Parietal lobe (tissue), 2 donors: ENCODE results near the gene BLVRB. TPM values are rescaled to one million over a fixed set of nuclear protein-coding genes. Genes with fewer than 3 reads are reported as not detected.

Source experiments
- small RNA-seq: library from RNA; depleted of rRNA; stranded (forward); fragments of <200 nt; gene quantifications from one replicate; pipeline ENCODE3, GENCODE V24; 2014; ENCODE audit warnings: low replicate concordance
- total RNA-seq: library from RNA; depleted of rRNA; stranded (reverse); fragments of >200 nt; gene quantifications from one replicate; pipeline ENCODE4 v1.2.3, GENCODE V29; 2014

BLVRB gene
- total RNA-seq, result 11.3 TPM

GRCh38 chr19:40465557-40466218 is at the start of gene BLVRB:
TSS of gene BLVRB (minus strand) at chr19:40465745. CDS start at chr19:40465688, 57 bp downstream.

GRCh38 chr19:40466985-40467734 is 1.6 kb upstream of the BLVRB start, which contains the start of gene SPTBN4:
TSS of gene SPTBN4 (plus strand) at chr19:40467001. CDS start at chr19:40472622, 5,621 bp downstream.

GRCh38 chr19:40444000-40444824 is 21.3 kb downstream of the BLVRB start, which contains the start of gene SERTAD3:
TSS of gene SERTAD3 (minus strand) at chr19:40444335. CDS start at chr19:40442080, 2,255 bp downstream.

GRCh38 chr19:40425450-40426287 is 39.9 kb downstream of the BLVRB start, which contains the start of gene SERTAD1:
TSS of gene SERTAD1 (minus strand) at chr19:40425992. CDS start at chr19:40423546, 2,446 bp downstream.

GRCh38 chr19:40413291-40413845 is 52.2 kb downstream of the BLVRB start, which contains the start of gene PRX:
TSS of gene PRX (minus strand) at chr19:40413378. CDS start at chr19:40407932, 5,446 bp downstream.

Small RNAs within 50 kb of the gene (small RNA-seq; reads per million reads assigned to genes)
- not detected for gene RF00017

Other genes starting within 250 kb of the BLVRB start
- gene TTC9B, start 247.4 kb downstream of the BLVRB start, total RNA-seq, result 41.6 TPM
- 0.94 TPM for gene CCNP, start 239.1 kb downstream of the BLVRB start, total RNA-seq
- gene AKT2, start 180.4 kb downstream of the BLVRB start, total RNA-seq, result 131 TPM
- 18.2 TPM for gene C19orf47, start 117.3 kb downstream of the BLVRB start, total RNA-seq
- gene PLD3, start 117.0 kb downstream of the BLVRB start, total RNA-seq, result 148 TPM
- 0.31 TPM for gene HIPK4, start 75.6 kb downstream of the BLVRB start, total RNA-seq
- 1.9 TPM for gene PRX, start 52.4 kb downstream of the BLVRB start, total RNA-seq
- gene SERTAD1, start 39.8 kb downstream of the BLVRB start, total RNA-seq, result 1.3 TPM
- gene SERTAD3, start 21.4 kb downstream of the BLVRB start, total RNA-seq, result 5.6 TPM
- 42.6 TPM for gene SPTBN4, start 1.3 kb upstream of the BLVRB start, total RNA-seq
- 3.4 TPM for gene SHKBP1, start 111.1 kb upstream of the BLVRB start, total RNA-seq
- 31.6 TPM for gene LTBP4, start 135.6 kb upstream of the BLVRB start, total RNA-seq
- gene NUMBL, start 224.9 kb upstream of the BLVRB start, total RNA-seq, result 39.8 TPM